Uterus (tissue), 4 donors: ENCODE results near the gene KIAA1210. TPM values are rescaled to one million over a fixed set of nuclear protein-coding genes. Genes with fewer than 3 reads are reported as not detected.

Source experiments
- DNase-seq, 2 donors: peaks; one replicate each; pipeline ENCODE4 v3.0.0-alpha.2; 2019 to 2020
- H3K27ac ChIP-seq, 2 donors: fragments of 200-600 bp; sonication (generic); 1 replicate in 1 of 2; 2 replicates in 1 of 2; pipeline ENCODE4 v1.5.1; 2016 to 2018
- H3K27me3 ChIP-seq, 2 donors: fragments of 200-600 bp; sonication (generic); one replicate each; pipeline ENCODE4 v1.5.1; 2018 to 2019; ENCODE audit warnings: control low read depth in 1 of 2
- H3K36me3 ChIP-seq, 2 donors: fragments of 200-600 bp; sonication (generic); one replicate each; pipeline ENCODE4 v1.5.1; 2019; ENCODE audit warnings: control low read depth in 1 of 2
- H3K4me1 ChIP-seq, 2 donors: fragments of 200-600 bp; sonication (generic); one replicate each; pipeline ENCODE4 v1.5.1; 2018 to 2019; ENCODE audit warnings: control low read depth in 1 of 2
- H3K4me3 ChIP-seq, 2 donors: fragments of 200-600 bp; sonication (generic); 1 replicate in 1 of 2; 2 replicates in 1 of 2; pipeline ENCODE4 v1.5.1; 2018 to 2019; ENCODE audit warnings: mild to moderate bottlenecking in 1 of 2
- H3K9me3 ChIP-seq, 2 donors: fragments of 200-600 bp; sonication (generic); one replicate each; pipeline ENCODE4 v1.5.1; 2019; ENCODE audit warnings: control low read depth in 1 of 2
- CTCF ChIP-seq, 4 experiments: fragments of 200-600 bp in 2 of 4; fragments of 450-650 bp in 2 of 4; sonication (generic) in 2 of 4; IDR thresholded peaks; one replicate each; pipeline ENCODE4 v1.5.1; 2016 to 2019; ENCODE audit warnings: antibody characterized with exemption in 4 of 4, mild to moderate bottlenecking in 2 of 4, moderate library complexity in 1 of 4
- POLR2A ChIP-seq, 2 donors: fragments of 450-650 bp; IDR thresholded peaks; one replicate each; pipeline ENCODE4 v1.6.1; 2016; ENCODE audit warnings: antibody characterized with exemption in 2 of 2, mild to moderate bottlenecking in 1 of 2, moderate library complexity in 1 of 2
- intact Hi-C: fragments of 100-400 bp; cut with DNase I; formaldehyde crosslinking; loops from one replicate; pipeline ENCODE4 v1.15.1; 2023; ENCODE audit warnings: low total_unique reads
- total RNA-seq, 4 donors: library from RNA; depleted of rRNA in 3 of 4; stranded (reverse); fragments of >200 nt in 3 of 4; gene quantifications; one replicate each; pipeline versions ENCODE4 v1.1.0 to v1.2.4, GENCODE V29; 2014 to 2023
- donor health status: DM: yes; HTN: yes; CAD: no.

The KIAA1210 gene
- total RNA-seq, 4 donors from 2014 or later: 6.7 TPM; not detected in 3

- DNase-seq: no peak
- Histone ChIP-seq H3K27ac (no peak overlapping the region), H3K27me3 (no peaks in the 10 kb centered on the region), H3K4me3 (no peak overlapping the region), H3K4me1 (no peaks in the 10 kb centered on the region), H3K36me3 (no peaks in the 10 kb centered on the region), H3K9me3 (no peaks in the 10 kb centered on the region)
- TF ChIP-seq POLR2A (IDR thresholded peaks at IDR 0.05) (no peak), CTCF (IDR thresholded peaks at IDR 0.05) (no peak)
- intact Hi-C loops: no loop called here
Measured at GRCh38 chrX:119073200-119073905, 54.3 kb downstream of the KIAA1210 start.

DNA sequence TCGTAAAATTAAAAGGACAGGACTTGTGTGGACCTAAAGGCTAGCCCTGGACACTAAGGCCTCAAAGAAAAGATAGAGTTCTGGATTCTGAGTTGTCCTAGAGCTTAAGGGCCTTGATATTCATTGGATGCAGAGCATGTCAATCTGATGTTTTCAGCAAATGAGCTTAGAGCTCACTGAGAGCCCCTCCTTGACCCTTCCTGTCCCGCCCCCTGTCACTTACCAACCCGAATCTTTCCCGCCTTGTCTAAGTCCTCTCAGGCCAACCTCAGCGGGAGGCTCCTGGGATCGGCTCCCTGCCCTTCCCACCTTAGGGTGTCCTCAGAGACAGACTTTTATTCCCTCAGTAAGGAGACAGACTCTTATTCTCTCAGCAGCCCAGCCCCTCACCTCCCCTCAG lies 54.9 kb downstream of the KIAA1210 start, which contains the start of gene CT47C1:
Gene CT47C1 (plus strand): TSS at position 250 of the 400 bp plus-strand sequence. CDS start 233 bp downstream, outside the sequence.
- Histone ChIP-seq H3K27ac (no peak within 1 kb of the TSS), H3K9me3 (no peaks in the 10 kb centered on the region), H3K4me1 (no peaks in the 10 kb centered on the region), H3K4me3 (no peak within 1 kb of the TSS), H3K36me3 (no peaks in the 10 kb centered on the region), H3K27me3 (no peaks in the 10 kb centered on the region)
- DNase-seq: no peak
- no peak for TF ChIP-seq POLR2A (IDR thresholded peaks at IDR 0.05)
- intact Hi-C loops: no loop called here

GRCh38 chrX:119071381-119071780 lies 56.2 kb downstream of the KIAA1210 start:
- no peaks in the 10 kb centered on the region for H3K4me1 ChIP-seq
- no peaks in the 10 kb centered on the region for H3K9me3 ChIP-seq
- H3K27me3 ChIP-seq: no peaks in the 10 kb centered on the region
- TF ChIP-seq POLR2A (IDR thresholded peaks at IDR 0.05) (no peak), CTCF (IDR thresholded peaks at IDR 0.05) (no peak)
- intact Hi-C loops: no loop called here
- no peak for DNase-seq
- no peaks in the 10 kb centered on the region for H3K36me3 ChIP-seq
- H3K4me3 ChIP-seq: no peak overlapping the region
- no peak overlapping the region for H3K27ac ChIP-seq

DNA sequence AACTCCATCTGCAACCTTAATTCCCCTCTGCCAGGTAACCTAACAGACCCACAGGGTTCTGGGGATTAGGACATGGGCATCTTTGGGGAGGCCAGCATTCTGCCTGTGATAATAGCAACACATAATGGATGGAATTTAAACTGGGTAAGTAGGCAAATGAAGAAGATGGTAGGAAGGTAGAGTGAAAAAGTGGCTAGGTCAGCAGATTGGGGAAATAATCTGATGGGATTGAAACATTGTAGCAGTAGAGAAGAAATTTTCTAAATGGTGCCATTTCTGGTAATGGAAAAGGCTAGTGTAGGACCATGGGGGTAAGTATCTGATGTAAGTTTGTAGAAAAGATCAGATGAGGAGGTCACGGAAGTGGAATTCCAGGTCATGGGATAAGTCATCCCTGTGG lies 57.9 kb downstream of the KIAA1210 start:
- Histone ChIP-seq H3K36me3 (no peaks in the 10 kb centered on the region), H3K9me3 (no peaks in the 10 kb centered on the region), H3K4me3 (no peak overlapping the region), H3K27ac (no peak overlapping the region), H3K27me3 (no peaks in the 10 kb centered on the region), H3K4me1 (no peaks in the 10 kb centered on the region)
- no peak for TF ChIP-seq POLR2A (IDR thresholded peaks at IDR 0.05)
- no peak for TF ChIP-seq CTCF (IDR thresholded peaks at IDR 0.05)
- intact Hi-C loops: no loop called here
- DNase-seq: no peak

DNA sequence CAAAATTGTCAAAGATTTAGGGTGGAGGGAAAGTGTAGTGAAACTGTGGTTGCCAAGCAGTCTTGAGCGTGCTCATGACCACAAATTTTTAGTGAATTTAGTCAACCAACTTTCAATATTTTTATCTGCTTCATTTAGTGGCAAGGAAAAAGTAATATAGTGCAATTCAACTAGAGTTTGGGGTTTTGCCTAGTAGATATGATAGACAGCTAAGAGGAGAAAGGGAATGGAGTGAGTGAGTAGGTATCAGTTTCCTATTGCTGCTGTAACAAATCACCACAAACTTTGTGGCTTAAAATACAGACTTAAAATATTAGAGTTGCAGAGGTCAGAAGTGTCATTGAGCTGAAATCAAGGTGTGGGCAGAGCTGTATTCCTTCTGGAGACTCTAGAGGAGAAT lies 58.5 kb downstream of the KIAA1210 start:
- TF ChIP-seq CTCF (IDR thresholded peaks at IDR 0.05) (no peak), POLR2A (IDR thresholded peaks at IDR 0.05) (no peak)
- Histone ChIP-seq H3K27ac (no peak overlapping the region), H3K27me3 (no peaks in the 10 kb centered on the region), H3K36me3 (no peaks in the 10 kb centered on the region), H3K9me3 (no peaks in the 10 kb centered on the region), H3K4me3 (no peak overlapping the region), H3K4me1 (no peaks in the 10 kb centered on the region)
- no peak for DNase-seq
- intact Hi-C loops: no loop called here
